Right lobe of liver (tissue), 6 donors: ENCODE results near the gene KCNS1. TPM values are rescaled to one million over a fixed set of nuclear protein-coding genes. Genes with fewer than 3 reads are reported as not detected.

ENCODE experiments used
- ATAC-seq, 4 donors: fragments of 200-7000 bp; cut with Tn5 transposase; one replicate each; pipeline ENCODE4 v1.9.1; 2020; ENCODE audit warnings: mild to moderate bottlenecking in 4 of 4, moderate library complexity in 4 of 4
- DNase-seq, 3 donors: peaks; one replicate each; pipeline ENCODE4 v3.0.0-alpha.2; 2020
- H3K27ac ChIP-seq, 3 donors: fragments of 200-600 bp; one replicate each; pipeline ENCODE4 v1.8.0; 2022
- H3K27me3 ChIP-seq, 2 donors: fragments of 200-600 bp; one replicate each; pipeline ENCODE4 v1.8.0; 2022
- H3K36me3 ChIP-seq, 4 donors: fragments of 200-600 bp; sonication (generic) in 1 of 4; one replicate each; pipeline versions ENCODE4 v1.5.1 to v1.8.0; 2017 to 2022; ENCODE audit warnings: control low read depth in 1 of 4
- H3K4me1 ChIP-seq, 4 donors: fragments of 200-600 bp; sonication (generic) in 1 of 4; one replicate each; pipeline versions ENCODE4 v1.5.1 to v1.8.0; 2017 to 2022; ENCODE audit warnings: control low read depth in 1 of 4
- H3K4me3 ChIP-seq, 3 donors: fragments of 200-600 bp; one replicate each; pipeline ENCODE4 v1.8.0; 2022
- H3K9me3 ChIP-seq, 4 donors: fragments of 200-600 bp; sonication (generic) in 1 of 4; one replicate each; pipeline versions ENCODE4 v1.5.1 to v1.8.0; 2017 to 2022; ENCODE audit warnings: control low read depth in 1 of 4
- POLR2A ChIP-seq: fragments of 450-650 bp; IDR thresholded peaks from one replicate; pipeline ENCODE4 v1.6.1; 2017; ENCODE audit warnings: antibody characterized with exemption, mild to moderate bottlenecking
- WGBS: methylation state at CpG from one replicate; pipeline ENCODE4 v1.1.6; 2018; ENCODE audit warnings: low coverage, low lambda C conversion rate; ENCODE audit not compliant: insufficient coverage; ENCODE audit errors: missing lambda C conversion rate; 5-methylcytosine and 5-hydroxymethylcytosine counted together
- intact Hi-C, 2 donors: fragments of 100-400 bp; cut with DNase I; formaldehyde crosslinking; loops; one replicate each; pipeline versions ENCODE4 v1.11.2 to v1.14.1; 2022
- total RNA-seq, 6 experiments: library from RNA; depleted of rRNA in 2 of 6; stranded (reverse); fragments of >200 nt in 2 of 6; fragmentation: NEBNext Ultra II Directional in 3 of 6; extraction: Animal tissue kit (Norgen Biotek cat#: 25700) in 3 of 6; gene quantifications; one replicate each; pipeline versions ENCODE4 v1.1.0 to v1.2.4, GENCODE V29; 2016 to 2023
- TF ChIP-seq, protein P1 (sequence below), 4 donors: fragments of 200-600 bp in 3 of 4; fragments of 450-650 bp in 1 of 4; IDR thresholded peaks; one replicate each; pipeline versions ENCODE4 v1.5.1 to v1.8.0; 2016 to 2022; ENCODE audit warnings: antibody characterized with exemption in 4 of 4, mild to moderate bottlenecking in 2 of 4
- donor health status: DM: no; HTN: yes; CAD: no.
- donor health status: DM: no; HTN: no; CAD: no.
- donor health status: DM: no; HTN: no; CAD: no.
- donor health status: DM: no; HTN: yes; CAD: no.
- donor health status: DM: no; HTN: yes; CAD: no.

The KCNS1 gene
- total RNA-seq, 6 experiments from 2014 or later, result 0.12 TPM; not detected in 5

DNA sequence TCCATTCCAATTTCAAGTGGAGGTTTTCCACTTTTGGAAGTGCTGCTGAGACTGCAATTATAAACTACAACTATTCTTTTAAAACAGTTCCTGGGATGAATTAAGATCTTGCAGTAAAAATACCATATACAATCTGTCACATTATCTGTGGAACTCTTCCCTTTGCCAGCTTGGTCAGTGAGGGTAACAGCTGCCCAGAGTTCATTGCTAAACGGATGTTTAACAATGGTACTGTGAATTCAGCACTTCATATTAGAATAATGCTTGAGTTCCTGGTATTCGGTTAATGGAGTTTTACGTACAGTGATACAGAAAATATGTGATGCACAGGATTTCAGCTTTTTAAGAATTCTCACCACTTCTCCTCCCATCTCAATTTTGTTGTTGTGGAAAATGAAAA lies 51.5 kb downstream of the KCNS1 start:
- intact Hi-C loops, result loop anchor here (10.0 kb wide), 1 partner anchor 45 kb away; no protein-coding TSS in a partner anchor

GRCh38 chr20:45047581-45048119 lies 53.3 kb downstream of the KCNS1 start:
- 90% methylated on average over 2 of the region's 2 CpGs for WGBS
- Histone ChIP-seq H3K27me3 (no peaks in the 10 kb centered on the region), H3K4me3 (no peak overlapping the region), H3K4me1 (no peaks in the 10 kb centered on the region), H3K36me3 (no peaks in the 10 kb centered on the region), H3K27ac (no peak overlapping the region), H3K9me3 (no peaks in the 10 kb centered on the region)
- ATAC-seq, result no peak
- intact Hi-C loops, result loop anchor here (10.0 kb wide), 1 partner anchor 47 kb away; no protein-coding TSS in a partner anchor
- TF ChIP-seq, protein P1, sequence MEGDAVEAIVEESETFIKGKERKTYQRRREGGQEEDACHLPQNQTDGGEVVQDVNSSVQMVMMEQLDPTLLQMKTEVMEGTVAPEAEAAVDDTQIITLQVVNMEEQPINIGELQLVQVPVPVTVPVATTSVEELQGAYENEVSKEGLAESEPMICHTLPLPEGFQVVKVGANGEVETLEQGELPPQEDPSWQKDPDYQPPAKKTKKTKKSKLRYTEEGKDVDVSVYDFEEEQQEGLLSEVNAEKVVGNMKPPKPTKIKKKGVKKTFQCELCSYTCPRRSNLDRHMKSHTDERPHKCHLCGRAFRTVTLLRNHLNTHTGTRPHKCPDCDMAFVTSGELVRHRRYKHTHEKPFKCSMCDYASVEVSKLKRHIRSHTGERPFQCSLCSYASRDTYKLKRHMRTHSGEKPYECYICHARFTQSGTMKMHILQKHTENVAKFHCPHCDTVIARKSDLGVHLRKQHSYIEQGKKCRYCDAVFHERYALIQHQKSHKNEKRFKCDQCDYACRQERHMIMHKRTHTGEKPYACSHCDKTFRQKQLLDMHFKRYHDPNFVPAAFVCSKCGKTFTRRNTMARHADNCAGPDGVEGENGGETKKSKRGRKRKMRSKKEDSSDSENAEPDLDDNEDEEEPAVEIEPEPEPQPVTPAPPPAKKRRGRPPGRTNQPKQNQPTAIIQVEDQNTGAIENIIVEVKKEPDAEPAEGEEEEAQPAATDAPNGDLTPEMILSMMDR (IDR thresholded peaks at IDR 0.05), result no peak
- no peak for TF ChIP-seq POLR2A
- no peak for DNase-seq

More for the DNA sequence above, 51.5 kb downstream of the KCNS1 start:
- Histone ChIP-seq H3K27me3 (no peaks in the 10 kb centered on the region), H3K4me3 (no peak overlapping the region), H3K36me3 (no peaks in the 10 kb centered on the region), H3K27ac (no peak overlapping the region), H3K4me1 (no peaks in the 10 kb centered on the region), H3K9me3 (no peaks in the 10 kb centered on the region)
- TF ChIP-seq POLR2A, result no peak
- TF ChIP-seq, protein P1 (IDR thresholded peaks at IDR 0.05), result no peak
- peak in 1 of 4 donors; percentile 16 for ATAC-seq
- 68% methylated on average over 3 of the region's 3 CpGs for WGBS
- no peak for DNase-seq

DNA sequence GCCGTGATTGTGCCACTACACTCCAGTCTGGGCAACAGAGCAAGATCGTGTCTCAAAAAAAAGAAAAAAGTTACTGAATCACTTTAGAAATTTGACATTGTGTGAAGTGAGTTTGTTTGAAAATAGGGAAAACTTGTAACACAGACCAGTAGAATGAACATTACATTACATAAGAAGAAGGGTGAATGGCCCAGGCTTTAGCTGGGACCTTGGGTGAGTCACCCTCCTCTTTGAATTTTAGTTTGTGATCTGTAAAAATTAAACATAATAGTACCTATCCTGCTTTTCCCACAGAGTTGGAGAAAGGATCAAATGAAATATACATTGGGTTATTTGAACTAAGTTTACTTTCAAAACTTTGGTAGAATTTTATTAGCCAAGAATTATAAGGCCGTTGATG lies 56.3 kb downstream of the KCNS1 start:
- TF ChIP-seq, protein P1 (IDR thresholded peaks at IDR 0.05), result no peak
- TF ChIP-seq POLR2A, result no peak
- Histone ChIP-seq H3K9me3 (no peaks in the 10 kb centered on the region), H3K4me1 (no peaks in the 10 kb centered on the region), H3K4me3 (no peak overlapping the region), H3K27ac (no peak overlapping the region), H3K27me3 (no peaks in the 10 kb centered on the region), H3K36me3 (no peaks in the 10 kb centered on the region)
- DNase-seq (no peak), ATAC-seq (peak in 1 of 4 donors; percentile 41)
- intact Hi-C loops, result loop anchor here (10.0 kb wide), 1 partner anchor 50 kb away; no protein-coding TSS in a partner anchor
- 91% methylated on average over 3 of the region's 3 CpGs for WGBS

- Histone ChIP-seq H3K36me3 (no peaks in the 10 kb centered on the region), H3K27ac (no peak overlapping the region), H3K4me3 (no peak overlapping the region), H3K4me1 (no peaks in the 10 kb centered on the region), H3K9me3 (no peaks in the 10 kb centered on the region), H3K27me3 (no peaks in the 10 kb centered on the region)
- TF ChIP-seq, protein P1 (IDR thresholded peaks at IDR 0.05), result peak; percentile 80 to 88 (median 88)
- no peak for TF ChIP-seq POLR2A
- 11% methylated on average over 5 of the region's 5 CpGs for WGBS
- intact Hi-C loops, result loop anchor here (10.0 kb wide), 1 partner anchor 51 kb away; no protein-coding TSS in a partner anchor
- ATAC-seq (peak; percentile 87 to 94 (median 90)), DNase-seq (no peak)
These were observed 56.8 kb downstream of the KCNS1 start for GRCh38 chr20:45044084-45044573.
